HG02763 (cell line): ENCODE results near the gene PI4K2B.
"Not testable (repeated sequence)": the region's sequence is repeated elsewhere in the genome, so short reads cannot be mapped to it uniquely, and the experiment has no call there.

Source experiments
- ATAC-seq: cut with Tn5 transposase; IDR thresholded peaks from one replicate; pipeline ENCODE4 v1.9.1; 2021; ENCODE audit warnings: mild to moderate bottlenecking, moderate library complexity; ENCODE audit not compliant: unreplicated experiment

Gene PI4K2B

GRCh38 chr4:25302626-25303025 lies 68.8 kb downstream of the PI4K2B start:
- no peak for ATAC-seq

GRCh38 chr4:25303578-25303977 lies 69.7 kb downstream of the PI4K2B start:
- no peak for ATAC-seq

DNA sequence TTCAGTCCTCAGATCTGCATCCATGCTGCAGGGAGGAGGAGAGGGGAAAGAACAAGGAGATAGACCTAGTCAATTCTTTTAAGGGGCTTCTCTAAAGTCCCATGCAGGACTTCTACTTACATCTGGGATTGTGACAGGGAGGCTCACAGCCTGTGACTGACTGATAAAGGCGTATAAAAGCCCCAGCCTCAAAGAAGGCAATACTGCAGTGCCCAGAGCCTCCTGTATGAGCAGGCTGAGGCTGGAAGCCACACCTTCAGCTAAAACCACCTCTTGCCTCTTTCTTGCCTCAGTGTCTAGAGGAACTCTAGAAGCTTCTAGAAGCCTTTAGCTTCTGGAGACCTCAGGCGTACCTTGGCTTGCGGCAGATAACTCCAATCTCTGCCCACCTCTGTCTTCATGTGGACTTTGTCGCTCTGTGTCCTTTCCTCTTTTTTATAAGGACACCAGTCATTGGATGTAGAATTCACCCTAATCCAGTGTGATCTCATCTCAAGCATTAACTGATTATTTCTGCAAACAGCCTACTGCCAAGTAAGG lies 72.8 kb downstream of the PI4K2B start:
- ATAC-seq, result no peak

DNA sequence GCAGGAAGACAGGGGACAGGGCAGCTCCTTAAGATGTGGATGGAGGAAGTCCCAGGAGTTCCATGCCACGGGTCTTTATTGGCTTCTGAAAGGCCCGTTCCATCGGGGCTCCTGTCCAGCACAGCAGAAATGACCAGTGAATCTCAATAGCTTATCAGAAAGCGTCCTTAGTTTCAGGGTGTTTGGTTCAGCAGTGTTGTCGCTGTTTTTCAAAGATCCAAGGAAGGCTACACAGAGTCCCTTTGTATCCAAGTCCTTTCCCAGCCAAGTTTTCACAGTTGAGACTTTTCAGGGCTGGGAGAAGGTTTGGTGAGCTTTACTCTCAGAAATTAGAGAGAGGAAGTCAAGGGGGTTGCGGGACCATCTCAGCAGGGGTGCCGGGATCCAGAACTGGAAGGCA lies 73.8 kb downstream of the PI4K2B start:
- no peak for ATAC-seq

GRCh38 chr4:25308306-25308705 lies 74.5 kb downstream of the PI4K2B start:
- no peak for ATAC-seq

GRCh38 chr4:25308761-25309160 lies 74.9 kb downstream of the PI4K2B start:
- no peak for ATAC-seq

DNA sequence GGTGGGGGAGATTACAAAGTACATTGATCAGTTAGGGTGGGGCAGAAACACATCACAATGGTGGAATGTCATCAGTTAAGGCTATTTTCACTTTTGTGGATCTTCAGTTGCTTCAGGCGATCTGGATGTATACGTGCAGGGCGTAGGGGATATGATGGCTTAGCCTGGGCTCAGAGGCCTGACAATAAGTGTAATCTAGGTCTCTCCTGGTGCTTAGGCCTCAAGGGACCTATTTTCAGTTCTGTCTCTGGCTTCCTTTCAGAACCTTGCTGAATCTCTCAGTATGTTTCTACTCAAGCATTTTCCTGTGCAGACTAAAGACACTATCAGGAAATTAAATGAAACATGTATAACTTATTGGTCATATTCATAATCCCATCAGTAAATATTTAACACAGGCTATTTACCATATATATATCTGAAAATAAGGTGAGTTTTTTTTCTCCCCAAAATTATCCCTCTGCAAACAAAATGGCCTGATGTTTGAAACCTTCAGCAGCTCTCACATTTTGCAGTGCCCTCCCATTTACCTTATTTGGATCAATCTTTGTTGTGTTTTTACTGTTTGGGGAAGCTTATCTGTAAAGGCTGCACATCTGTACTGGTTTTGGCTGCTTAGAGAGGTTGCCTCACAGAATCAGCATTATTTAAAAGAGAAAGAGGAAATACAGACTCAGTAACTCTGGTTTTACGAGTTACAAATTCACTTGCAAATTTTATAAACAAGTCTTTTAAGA lies 76.4 kb downstream of the PI4K2B start:
- peak; percentile 50 for ATAC-seq

DNA sequence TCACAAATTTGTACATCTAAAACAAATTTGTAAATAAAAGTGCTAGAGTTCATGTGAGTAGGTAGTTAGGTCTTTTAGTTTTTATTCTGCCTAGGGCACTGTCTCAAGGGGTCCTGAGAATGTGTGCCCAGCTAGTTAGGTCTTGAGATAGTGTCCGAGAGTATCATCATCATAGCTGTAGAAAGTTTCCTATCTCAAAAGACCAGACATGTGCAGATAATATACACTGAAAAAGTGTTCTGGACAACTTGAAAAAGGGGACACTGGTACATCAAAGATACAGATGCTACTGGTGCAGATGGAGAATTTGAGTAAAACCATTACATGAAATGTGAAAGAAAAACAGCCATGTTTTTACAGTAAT lies 77.0 kb downstream of the PI4K2B start:
- ATAC-seq, result no peak

- ATAC-seq, result peak; percentile 89
These were observed 78.8 kb downstream of the PI4K2B start, which contains the start of gene ZCCHC4 for GRCh38 chr4:25312496-25313200. TSS of gene ZCCHC4 (plus strand) at chr4:25312774. CDS start at chr4:25312810, 36 bp downstream.

DNA sequence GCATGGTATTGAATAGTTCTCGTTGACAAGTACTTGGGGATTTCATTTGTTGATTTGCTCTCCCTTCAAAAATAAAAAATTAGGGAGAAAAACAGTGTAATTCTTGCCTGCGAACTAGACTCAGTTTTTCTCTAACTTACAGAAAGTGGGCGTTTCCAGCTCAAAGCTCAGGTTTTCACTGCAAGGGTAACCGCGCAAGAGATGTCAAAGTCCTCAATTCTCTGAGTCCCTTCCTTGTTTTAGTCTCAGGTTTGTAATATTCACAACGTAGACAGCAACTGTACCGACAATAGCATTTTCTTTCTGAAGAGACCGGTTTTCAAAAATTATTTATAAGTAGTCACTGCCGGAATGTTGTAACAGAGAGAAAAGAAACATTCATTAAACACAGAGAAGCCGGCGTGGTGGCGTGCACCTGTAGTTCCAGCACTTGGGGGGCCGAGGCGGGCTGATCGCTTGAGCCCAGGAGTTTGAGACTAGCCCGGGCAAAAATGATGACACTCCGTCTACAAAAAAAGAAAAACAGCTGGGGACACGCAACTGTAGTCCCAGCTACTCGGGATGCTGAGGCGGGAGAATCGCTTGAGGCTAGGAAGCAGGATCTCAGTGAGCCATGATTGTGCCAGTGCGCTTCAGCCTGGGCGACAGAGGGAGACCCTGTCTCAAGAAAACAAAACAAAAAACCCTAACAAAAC lies 79.5 kb downstream of the PI4K2B start:
- ATAC-seq, result no peak

GRCh38 chr4:25320336-25320735 lies 86.5 kb downstream of the PI4K2B start:
- no peak for ATAC-seq

DNA sequence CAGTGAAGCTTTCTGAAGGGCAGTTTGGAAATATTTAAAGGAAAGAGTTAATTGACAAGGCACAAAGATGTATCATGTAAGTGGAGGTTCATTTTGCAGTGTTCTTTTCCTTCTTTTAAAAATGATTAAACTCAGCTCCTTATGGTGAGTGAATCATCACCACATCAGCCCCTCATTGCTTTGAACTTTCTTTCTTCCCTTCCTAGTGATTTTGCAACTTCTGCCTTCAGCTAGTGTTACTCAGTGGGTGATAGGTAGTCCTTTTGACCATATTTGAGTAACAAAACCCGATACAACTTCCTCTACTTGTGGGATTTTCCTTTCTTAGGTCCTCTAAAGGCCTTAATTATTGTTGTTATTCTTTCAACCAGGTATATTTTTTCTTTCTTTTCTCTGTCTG lies 86.9 kb downstream of the PI4K2B start:
- no peak for ATAC-seq

- no peak for ATAC-seq
These were observed 87.9 kb downstream of the PI4K2B start for GRCh38 chr4:25321703-25322102.

DNA sequence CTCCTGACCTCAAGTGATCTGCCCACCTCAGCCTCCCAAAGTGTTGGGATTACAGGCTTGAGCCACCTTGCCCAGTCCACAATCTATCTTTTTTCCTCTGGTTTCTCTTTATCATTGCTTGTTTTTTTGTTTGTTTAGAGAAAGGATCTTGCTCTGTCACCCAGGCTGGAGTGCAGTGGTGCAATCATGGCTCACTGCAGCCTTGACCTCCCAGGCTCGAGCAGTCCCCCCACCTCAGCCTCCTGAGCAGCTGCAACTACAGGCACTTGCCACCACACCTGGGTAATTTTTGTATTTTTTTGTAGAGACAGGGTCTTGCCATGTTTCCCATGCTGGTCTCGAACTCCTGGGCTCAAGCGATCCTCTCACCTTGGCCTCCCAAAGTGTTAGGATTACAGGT lies 94.6 kb downstream of the PI4K2B start:
- not testable (repeated sequence) for ATAC-seq
